ENCODE data around the gene DUSP5.

GRCh38 chr10:110558041-110558440 is 60.3 kb downstream of the DUSP5 start:
- TF ChIP-seq ZNF121 (tag by site-specific recombination; IDR thresholded peaks at IDR 0.05) (no peak), ZNF792 (tag by site-specific recombination; IDR thresholded peaks at IDR 0.05) (no peak), ZNF274 (IDR thresholded peaks at IDR 0.05; ENCODE audit: low read length) (no peak), ZNF274 (tag by site-specific recombination; IDR thresholded peaks at IDR 0.05; ENCODE audit: borderline replicate concordance) (no peak), CTCF (tag by site-specific recombination; IDR thresholded peaks at IDR 0.05) (no peak), TCF7L2 (IDR thresholded peaks at IDR 0.05; ENCODE audit: borderline replicate concordance, low read depth, low read length) (no peak), ZNF76 (tag by site-specific recombination; IDR thresholded peaks at IDR 0.05; ENCODE audit: borderline replicate concordance, low read depth) (no peak), YY1 (tag by site-specific recombination; IDR thresholded peaks at IDR 0.05) (no peak), MYNN (tag by site-specific recombination; IDR thresholded peaks at IDR 0.05; ENCODE audit: borderline replicate concordance) (no peak)
